ENCODE results near the gene RUNX3. TPM values are rescaled to one million over a fixed set of nuclear protein-coding genes. Genes with fewer than 3 reads are reported as not detected.

The RUNX3 gene
- total RNA-seq, 1 experiment from 2014 or later: 3.7 TPM

DNA sequence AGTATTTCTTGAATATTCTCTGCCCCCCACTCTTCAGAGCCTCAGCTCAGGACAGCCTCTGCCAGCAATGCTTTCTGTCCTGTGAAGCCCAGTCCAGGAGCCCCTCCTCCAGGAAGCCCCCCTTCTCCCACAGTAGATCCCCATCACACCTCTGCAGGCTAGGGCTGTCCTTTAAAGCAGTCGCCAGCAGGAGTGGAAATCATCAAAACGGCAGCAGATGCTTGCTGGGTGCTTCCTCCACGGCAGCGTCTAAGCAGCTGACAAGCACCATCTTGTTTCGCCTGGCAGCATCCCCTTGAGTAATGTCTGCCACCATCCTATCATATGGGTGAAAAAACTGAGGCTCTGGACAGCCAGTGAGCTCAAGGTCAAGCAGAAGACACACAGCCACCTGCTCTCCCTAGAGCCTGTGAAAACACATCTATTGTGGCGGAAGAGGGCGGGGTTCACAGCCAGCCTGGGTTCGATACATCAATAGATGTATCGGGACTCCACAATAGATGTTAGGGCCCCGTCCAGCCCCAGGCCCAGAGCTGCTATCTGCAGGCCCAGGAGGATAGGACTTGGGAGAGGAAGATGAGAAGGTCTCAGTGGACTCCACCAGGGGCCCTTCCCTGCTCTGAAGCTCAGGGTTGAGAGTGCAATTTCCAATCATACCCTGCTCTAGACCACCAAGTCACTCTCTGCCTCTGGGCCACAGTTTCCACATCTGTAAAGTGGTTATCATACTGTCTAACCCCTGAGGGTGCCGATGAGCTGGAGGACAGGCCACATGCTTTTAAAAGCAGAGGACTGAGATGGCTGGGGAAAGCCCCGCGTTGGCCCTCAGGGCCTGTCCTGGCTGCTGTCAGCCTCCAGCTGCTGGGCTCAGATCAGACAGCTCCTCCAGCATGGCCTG is 17.5 kb downstream of the RUNX3 start:
- no peaks in the 10 kb centered on the region for H3K36me3 ChIP-seq (ENCODE audit: low read depth, low read length)
- no peak overlapping the region for H3K27ac ChIP-seq (ENCODE audit: low read length)
- H2AFZ ChIP-seq (ENCODE audit: low read length): no peak overlapping the region
- no peaks in the 10 kb centered on the region for H3K9me2 ChIP-seq (replicated peaks; ENCODE audit: low read length)
- DNase-seq (no peak), ATAC-seq (no peak)
- no peaks in the 10 kb centered on the region for H3K27me3 ChIP-seq (ENCODE audit: low read length)
- POLR2A ChIA-PET (ENCODE audit: unreplicated experiment): no interaction called here
- TF ChIP-seq, protein P1, sequence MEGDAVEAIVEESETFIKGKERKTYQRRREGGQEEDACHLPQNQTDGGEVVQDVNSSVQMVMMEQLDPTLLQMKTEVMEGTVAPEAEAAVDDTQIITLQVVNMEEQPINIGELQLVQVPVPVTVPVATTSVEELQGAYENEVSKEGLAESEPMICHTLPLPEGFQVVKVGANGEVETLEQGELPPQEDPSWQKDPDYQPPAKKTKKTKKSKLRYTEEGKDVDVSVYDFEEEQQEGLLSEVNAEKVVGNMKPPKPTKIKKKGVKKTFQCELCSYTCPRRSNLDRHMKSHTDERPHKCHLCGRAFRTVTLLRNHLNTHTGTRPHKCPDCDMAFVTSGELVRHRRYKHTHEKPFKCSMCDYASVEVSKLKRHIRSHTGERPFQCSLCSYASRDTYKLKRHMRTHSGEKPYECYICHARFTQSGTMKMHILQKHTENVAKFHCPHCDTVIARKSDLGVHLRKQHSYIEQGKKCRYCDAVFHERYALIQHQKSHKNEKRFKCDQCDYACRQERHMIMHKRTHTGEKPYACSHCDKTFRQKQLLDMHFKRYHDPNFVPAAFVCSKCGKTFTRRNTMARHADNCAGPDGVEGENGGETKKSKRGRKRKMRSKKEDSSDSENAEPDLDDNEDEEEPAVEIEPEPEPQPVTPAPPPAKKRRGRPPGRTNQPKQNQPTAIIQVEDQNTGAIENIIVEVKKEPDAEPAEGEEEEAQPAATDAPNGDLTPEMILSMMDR (conservative IDR thresholded peaks at IDR 0.05; ENCODE audit: low read depth, low read length): no peak
- no peaks in the 10 kb centered on the region for H3K4me1 ChIP-seq (ENCODE audit: insufficient read depth, low read length)
- no peaks in the 10 kb centered on the region for H4K20me1 ChIP-seq (ENCODE audit: low read length)
- no TSS peak for BruUV-seq (replicated peaks)
- no peaks in the 10 kb centered on the region for H3K9me3 ChIP-seq (ENCODE audit: low read length)
- no peaks in the 10 kb centered on the region for H3K79me2 ChIP-seq (ENCODE audit: low read length)
- no peak overlapping the region for H3K4me3 ChIP-seq (ENCODE audit: low read length)
- CTCF ChIA-PET: no interaction called here
- no peak overlapping the region for H3K9ac ChIP-seq (ENCODE audit: low read length)
- no peak overlapping the region for H3K4me2 ChIP-seq (ENCODE audit: low read length)
- intact Hi-C loops (cut with micrococcal nuclease): no loop called here
- H3F3A ChIP-seq (ENCODE audit: low read length, unreplicated experiment): no peaks in the 10 kb centered on the region

DNA sequence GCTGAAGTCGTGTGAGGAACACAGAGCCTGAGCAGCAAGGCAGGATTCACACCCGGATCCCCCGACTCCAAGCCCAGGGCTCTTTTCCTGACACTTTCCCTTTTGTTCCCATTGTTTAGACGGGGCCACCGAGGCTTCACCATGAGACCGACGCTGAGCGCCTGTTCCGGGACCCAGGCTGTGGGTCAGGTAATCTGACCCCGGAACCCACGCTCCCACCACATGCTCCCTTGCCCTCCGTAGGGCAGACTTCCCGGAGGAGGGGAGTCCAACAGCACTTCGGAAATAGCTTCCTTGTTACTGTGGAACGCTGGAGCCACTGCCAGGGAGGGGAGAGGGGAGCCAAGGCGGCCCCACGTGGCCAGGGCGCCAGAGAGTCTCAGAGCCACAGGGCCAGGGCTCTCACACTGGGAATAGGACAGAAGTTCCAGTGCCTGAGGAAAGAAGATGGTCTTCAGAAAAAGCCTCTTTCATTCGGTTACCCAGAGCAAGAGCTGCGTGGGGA is 18.4 kb downstream of the RUNX3 start:
- Histone ChIP-seq H3K27ac (ENCODE audit: low read length) (no peak overlapping the region), H2AFZ (ENCODE audit: low read length) (no peak overlapping the region), H3K4me1 (ENCODE audit: insufficient read depth, low read length) (no peaks in the 10 kb centered on the region), H3K27me3 (ENCODE audit: low read length) (no peaks in the 10 kb centered on the region), H3K36me3 (ENCODE audit: low read depth, low read length) (no peaks in the 10 kb centered on the region), H3K4me2 (ENCODE audit: low read length) (no peak overlapping the region), H3K9ac (ENCODE audit: low read length) (no peak overlapping the region), H4K20me1 (ENCODE audit: low read length) (no peaks in the 10 kb centered on the region), H3K4me3 (ENCODE audit: low read length) (no peak overlapping the region), H3K79me2 (ENCODE audit: low read length) (no peaks in the 10 kb centered on the region), H3F3A (ENCODE audit: low read length, unreplicated experiment) (no peaks in the 10 kb centered on the region), H3K9me3 (ENCODE audit: low read length) (no peaks in the 10 kb centered on the region), H3K9me2 (replicated peaks; ENCODE audit: low read length) (no peaks in the 10 kb centered on the region)
- no TSS peak for BruUV-seq (replicated peaks)
- DNase-seq (no peak), ATAC-seq (no peak)
- ChIA-PET CTCF (no interaction called here), POLR2A (ENCODE audit: unreplicated experiment) (no interaction called here)
- intact Hi-C loops (cut with micrococcal nuclease): no loop called here
- TF ChIP-seq, protein P1 (conservative IDR thresholded peaks at IDR 0.05; ENCODE audit: low read depth, low read length): no peak
- TF ChIP-seq EZH2phosphoT487 (IDR thresholded peaks at IDR 0.05; ENCODE audit: borderline replicate concordance, low read length): no peak
- TF ChIP-seq EZH2 (IDR thresholded peaks at IDR 0.05; ENCODE audit: low read length, unreplicated experiment): no peak
